ENCODE measurements around the gene COX14. TPM values are rescaled to one million over a fixed set of nuclear protein-coding genes. Genes with fewer than 3 reads are reported as not detected.
A peak's percentile ranks its signal among the peaks of the same experiment; 100 is the strongest.

Gene COX14
- total and polyA plus RNA-seq, 8 donors = 16.8 to 62.0 (median 25.0) TPM

- no peak overlapping the region for H3K4me3 ChIP-seq
- 85 to 87% methylated on average over 2 of the region's 2 CpGs for WGBS, 2 donors
- H3K4me1 ChIP-seq = no peaks in the 10 kb centered on the region
- FAIRE-seq (no peak), DNase-seq (no peak), ATAC-seq (no peak)
- no peaks in the 10 kb centered on the region for H3K27me3 ChIP-seq
- no peaks in the 10 kb centered on the region for H3K9me3 ChIP-seq
- TF ChIP-seq, protein P1, sequence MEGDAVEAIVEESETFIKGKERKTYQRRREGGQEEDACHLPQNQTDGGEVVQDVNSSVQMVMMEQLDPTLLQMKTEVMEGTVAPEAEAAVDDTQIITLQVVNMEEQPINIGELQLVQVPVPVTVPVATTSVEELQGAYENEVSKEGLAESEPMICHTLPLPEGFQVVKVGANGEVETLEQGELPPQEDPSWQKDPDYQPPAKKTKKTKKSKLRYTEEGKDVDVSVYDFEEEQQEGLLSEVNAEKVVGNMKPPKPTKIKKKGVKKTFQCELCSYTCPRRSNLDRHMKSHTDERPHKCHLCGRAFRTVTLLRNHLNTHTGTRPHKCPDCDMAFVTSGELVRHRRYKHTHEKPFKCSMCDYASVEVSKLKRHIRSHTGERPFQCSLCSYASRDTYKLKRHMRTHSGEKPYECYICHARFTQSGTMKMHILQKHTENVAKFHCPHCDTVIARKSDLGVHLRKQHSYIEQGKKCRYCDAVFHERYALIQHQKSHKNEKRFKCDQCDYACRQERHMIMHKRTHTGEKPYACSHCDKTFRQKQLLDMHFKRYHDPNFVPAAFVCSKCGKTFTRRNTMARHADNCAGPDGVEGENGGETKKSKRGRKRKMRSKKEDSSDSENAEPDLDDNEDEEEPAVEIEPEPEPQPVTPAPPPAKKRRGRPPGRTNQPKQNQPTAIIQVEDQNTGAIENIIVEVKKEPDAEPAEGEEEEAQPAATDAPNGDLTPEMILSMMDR (IDR thresholded peaks at IDR 0.05) = no peak
- H3K36me3 ChIP-seq = no peaks in the 10 kb centered on the region
- H3K27ac ChIP-seq = no peak overlapping the region
- intact Hi-C loops (cut with DNase I) = no loop called here
Observed at GRCh38 chr12:50123203-50123602, 11.2 kb downstream of the COX14 start.

DNA sequence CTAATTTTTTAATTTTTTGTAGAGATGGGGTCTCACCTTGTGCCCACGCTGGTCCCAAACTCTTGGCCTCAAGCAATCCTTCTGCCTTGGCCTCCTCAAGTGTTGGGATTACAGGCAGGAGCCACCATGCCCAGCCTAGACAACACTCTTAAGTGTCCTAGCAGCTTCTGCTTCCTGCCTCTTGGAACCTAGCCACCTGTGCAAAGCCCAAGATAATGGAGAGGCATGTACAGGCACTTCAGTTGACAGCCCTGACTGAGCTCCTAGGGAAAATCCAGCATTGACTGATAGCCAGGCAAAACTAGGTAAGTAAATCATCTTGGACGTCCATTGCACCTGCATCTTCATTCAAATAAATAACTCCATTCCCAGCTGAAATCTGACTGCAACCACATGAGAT, 15.5 kb downstream of the COX14 start:
- FAIRE-seq = no peak
- no peak overlapping the region for H3K27ac ChIP-seq
- ATAC-seq = peak in 2 of 4 donors; percentile 27 to 37
- intact Hi-C loops (cut with DNase I) = no loop called here
- WGBS, 2 donors = 60 to 68% methylated on average over 2 of the region's 2 CpGs
- peaks cover 0 to 12% (median 0%) of the 10 kb centered on the region in 3 donors for H3K36me3 ChIP-seq
- H3K27me3 ChIP-seq = no peaks in the 10 kb centered on the region
- no peak for DNase-seq
- H3K9me3 ChIP-seq = no peaks in the 10 kb centered on the region
- H3K4me1 ChIP-seq = no peaks in the 10 kb centered on the region
- TF ChIP-seq, protein P1 (IDR thresholded peaks at IDR 0.05) = no peak
- H3K4me3 ChIP-seq = no peak overlapping the region

- TF ChIP-seq, protein P1 (IDR thresholded peaks at IDR 0.05) = no peak
- ATAC-seq (no peak), DNase-seq (no peak), FAIRE-seq (no peak)
- 92% methylated on average over 4 of the region's 4 CpGs for WGBS, 2 donors
- H3K27ac ChIP-seq = no peak overlapping the region
- H3K4me1 ChIP-seq = no peaks in the 10 kb centered on the region
- no peaks in the 10 kb centered on the region for H3K27me3 ChIP-seq
- intact Hi-C loops (cut with DNase I) = no loop called here
- H3K9me3 ChIP-seq = no peaks in the 10 kb centered on the region
- H3K36me3 ChIP-seq = peaks cover 0 to 12% (median 2%) of the 10 kb centered on the region in 3 donors
- H3K4me3 ChIP-seq = no peak overlapping the region
Observed at GRCh38 chr12:50129290-50129689, 17.3 kb downstream of the COX14 start.

GRCh38 chr12:50132505-50133135, 20.6 kb downstream of the COX14 start:
- H3K36me3 ChIP-seq = peaks cover 0 to 15% (median 10%) of the 10 kb centered on the region in 3 donors
- H3K4me3 ChIP-seq = no peak overlapping the region
- WGBS, 2 donors = 56 to 80% methylated on average over 2 of the region's 2 CpGs
- peak in 3 of 4 donors; percentile 53 to 74 (median 68) for ATAC-seq
- H3K27me3 ChIP-seq = no peaks in the 10 kb centered on the region
- no peaks in the 10 kb centered on the region for H3K9me3 ChIP-seq
- H3K27ac ChIP-seq = no peak overlapping the region
- FAIRE-seq = no peak
- intact Hi-C loops (cut with DNase I) = no loop called here
- TF ChIP-seq, protein P1 (IDR thresholded peaks at IDR 0.05) = peak in 3 of 4 donors; percentile 16 to 63 (median 48)
- no peak for DNase-seq
- H3K4me1 ChIP-seq = no peaks in the 10 kb centered on the region

DNA sequence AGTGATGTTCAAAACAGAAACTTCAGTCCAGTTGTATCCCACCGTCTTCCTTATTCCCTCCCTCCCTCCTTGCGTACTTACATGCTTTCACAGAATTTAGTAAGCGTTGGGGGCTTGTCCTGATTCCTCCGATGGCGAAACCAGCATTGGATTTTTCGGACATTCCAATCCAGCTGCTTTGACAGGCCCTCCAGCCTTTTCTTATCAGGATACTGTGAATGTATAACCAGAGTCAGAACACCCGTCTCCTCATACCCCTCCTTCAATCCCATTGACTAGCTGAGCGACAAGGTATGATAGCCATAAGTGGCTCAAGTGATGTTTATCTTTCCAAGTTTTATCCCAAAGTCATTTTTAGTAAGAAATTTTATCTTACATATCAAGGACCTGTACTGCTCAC, 31.0 kb downstream of the COX14 start:
- Histone ChIP-seq H3K36me3 (peaks cover 0 to 8% (median 0%) of the 10 kb centered on the region in 3 donors), H3K27me3 (no peaks in the 10 kb centered on the region), H3K9me3 (no peaks in the 10 kb centered on the region), H3K27ac (peak overlapping the region in 1 of 4 donors; percentile 0), H3K4me1 (no peaks in the 10 kb centered on the region), H3K4me3 (no peak overlapping the region)
- no peak for DNase-seq
- WGBS, 2 donors = 54 to 56% methylated on average over 8 of the region's 8 CpGs
- TF ChIP-seq, protein P1 (IDR thresholded peaks at IDR 0.05) = no peak
- intact Hi-C loops (cut with DNase I) = no loop called here
- ATAC-seq = peak in 1 of 4 donors; percentile 59
- FAIRE-seq = no peak
